KBM-7 (cell line): ENCODE data around the gene ULK2.
A peak's percentile ranks its signal among the peaks of the same experiment; 100 is the strongest.
"Not testable (repeated sequence)": the region's sequence is repeated elsewhere in the genome, so short reads cannot be mapped to it uniquely, and the experiment has no call there.

Experiments used
- DNase-seq: peaks from one replicate; pipeline ENCODE4 v3.0.0-alpha.2; 2015
- in situ Hi-C: fragments of 300-500 bp; cut with MboI; formaldehyde crosslinking; loops from 2 replicates; pipeline ENCODE4 v1.14.3; 2020; ENCODE audit warnings: low sequenced_read_pairs, low pct_unique_long_range_greater_than_20kb, mixed read lengths

ULK2 gene

DNA sequence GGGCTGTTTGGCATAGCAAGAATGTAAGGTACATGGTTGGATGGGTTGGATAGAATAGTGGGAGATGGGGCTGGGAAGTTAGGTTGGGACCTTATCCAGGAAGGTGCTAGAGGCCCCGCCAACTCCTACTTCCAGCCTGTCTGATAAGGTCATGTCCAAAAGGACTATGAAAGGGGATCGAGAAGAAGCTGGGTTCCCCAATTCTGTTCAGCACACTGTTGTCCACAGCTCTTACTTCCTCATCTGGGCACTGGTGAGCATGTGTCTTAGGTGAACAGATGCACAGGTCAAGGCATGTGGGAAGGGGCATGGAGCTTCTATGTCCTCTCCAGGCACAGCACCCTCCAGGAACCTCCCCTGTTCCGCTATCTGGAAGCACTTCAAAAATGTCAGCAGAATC lies 5.6 kb upstream of the ULK2 start:
- no peak for DNase-seq
- in situ Hi-C loops = no loop called here

DNA sequence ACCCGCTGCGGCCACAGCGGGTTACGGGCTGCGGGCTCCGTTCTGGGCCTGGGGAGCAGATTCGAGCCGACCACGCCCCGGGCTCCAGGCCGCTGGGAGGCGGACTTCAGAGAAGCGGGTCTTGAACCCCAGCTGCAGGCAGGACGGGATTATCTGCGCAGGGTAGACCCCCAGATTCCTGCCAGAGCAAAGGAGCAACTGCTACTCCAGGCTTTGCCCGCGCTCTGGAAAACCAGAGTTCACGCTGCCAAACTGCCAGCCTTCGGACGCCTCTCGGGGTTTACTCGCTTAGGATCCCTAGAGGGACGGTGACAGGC lies 301 bp upstream of the ULK2 start:
- in situ Hi-C loops = no loop called here
- no peak for DNase-seq

DNA sequence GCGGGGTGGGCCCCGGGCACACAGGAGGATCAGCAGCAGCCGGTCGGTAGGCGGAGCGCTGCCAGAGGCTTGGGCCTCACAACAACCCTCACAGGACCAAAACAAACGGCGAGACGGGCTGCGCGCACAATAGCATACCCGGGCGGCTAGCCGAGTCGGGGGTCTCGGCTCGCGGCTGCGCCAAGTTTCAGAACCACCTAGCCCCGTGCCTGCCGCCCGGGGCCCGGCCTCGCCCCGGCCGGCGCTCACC lies 732 bp downstream of the ULK2 start:
- in situ Hi-C loops = no loop called here
- no peak for DNase-seq

DNA sequence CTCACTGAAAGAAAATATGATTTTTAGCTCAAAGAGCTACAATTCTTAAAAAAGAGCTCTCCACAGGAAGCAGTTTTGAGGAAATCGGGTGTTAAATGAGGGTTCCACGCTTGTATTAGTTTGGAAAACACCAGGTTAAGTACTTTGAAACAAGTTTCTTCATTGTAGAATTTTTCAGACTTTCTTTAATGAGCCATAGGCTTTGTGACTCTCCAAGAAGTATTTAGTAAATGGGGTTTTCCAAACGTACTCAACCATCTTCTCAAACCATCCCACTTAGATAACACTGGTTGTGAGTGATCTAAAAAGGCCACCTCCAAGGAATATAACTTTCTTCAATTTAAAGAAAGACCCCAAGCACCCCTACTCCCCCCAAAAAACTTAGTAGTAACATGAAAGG lies 2.7 kb downstream of the ULK2 start:
- in situ Hi-C loops = no loop called here
- DNase-seq = no peak

DNA sequence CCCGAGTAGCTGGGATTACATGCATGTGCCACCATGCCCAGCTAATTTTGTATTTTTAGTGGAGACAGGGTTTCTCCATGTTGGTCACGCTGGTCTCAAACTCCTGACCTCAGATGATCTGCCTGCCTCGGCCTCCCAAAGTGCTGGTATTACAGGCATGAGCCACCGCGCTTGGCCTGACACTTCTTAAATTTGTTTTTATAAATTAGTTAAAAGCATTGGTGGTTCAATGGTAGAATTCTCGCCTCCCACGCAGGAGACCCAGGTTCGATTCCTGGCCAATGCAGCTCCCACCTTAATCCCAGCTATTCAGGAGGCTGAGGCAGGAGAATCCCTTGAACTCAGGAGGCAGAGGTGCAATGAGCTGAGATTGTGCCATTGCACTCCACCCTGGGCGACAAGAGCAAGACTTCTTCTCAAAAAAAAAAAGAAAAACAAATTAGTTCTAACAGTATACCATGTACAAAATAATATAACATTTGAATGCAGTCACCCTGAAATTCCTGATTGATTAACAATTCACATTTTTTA lies 7.0 kb downstream of the ULK2 start:
- in situ Hi-C loops, DNase-seq: not testable (repeated sequence)

DNA sequence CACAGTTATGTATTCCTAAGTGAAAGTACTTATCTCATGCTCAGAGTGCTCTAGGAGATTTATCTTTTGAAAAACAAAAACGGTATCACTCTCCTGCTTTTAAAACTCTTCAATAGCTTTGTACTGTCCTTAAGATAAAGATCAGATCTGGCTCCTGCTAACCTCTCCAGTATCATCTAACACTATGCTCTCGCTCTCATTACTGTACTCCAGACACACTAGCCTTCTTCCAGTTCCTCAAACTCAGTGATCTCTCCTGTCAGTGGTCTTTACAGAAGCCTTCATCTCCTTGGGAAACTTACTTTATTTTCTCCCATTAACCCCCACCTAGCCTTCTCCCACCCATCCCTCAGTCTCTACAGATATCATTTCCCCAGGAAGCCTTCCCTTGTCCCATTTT lies 10.1 kb downstream of the ULK2 start:
- in situ Hi-C loops = no loop called here
- DNase-seq = no peak

DNA sequence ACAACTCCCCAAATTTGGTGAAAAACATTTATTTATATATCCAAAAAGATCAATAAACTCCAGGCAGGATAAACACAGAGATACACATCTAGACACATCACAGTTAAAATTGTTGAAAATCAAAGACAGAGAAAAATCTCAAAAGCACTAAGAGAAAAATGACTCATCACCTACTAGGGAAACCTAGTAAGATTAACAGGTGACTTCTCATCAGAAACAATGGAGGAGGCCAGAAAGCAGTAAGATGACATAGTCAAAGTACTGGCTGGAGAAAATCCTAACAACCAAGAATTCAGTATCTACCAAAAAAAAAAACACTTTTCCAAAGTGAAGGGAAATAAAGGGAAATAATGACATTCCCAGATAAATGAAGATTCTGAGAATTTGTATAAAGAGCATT lies 33.8 kb downstream of the ULK2 start:
- DNase-seq = no peak
- in situ Hi-C loops = no loop called here

DNA sequence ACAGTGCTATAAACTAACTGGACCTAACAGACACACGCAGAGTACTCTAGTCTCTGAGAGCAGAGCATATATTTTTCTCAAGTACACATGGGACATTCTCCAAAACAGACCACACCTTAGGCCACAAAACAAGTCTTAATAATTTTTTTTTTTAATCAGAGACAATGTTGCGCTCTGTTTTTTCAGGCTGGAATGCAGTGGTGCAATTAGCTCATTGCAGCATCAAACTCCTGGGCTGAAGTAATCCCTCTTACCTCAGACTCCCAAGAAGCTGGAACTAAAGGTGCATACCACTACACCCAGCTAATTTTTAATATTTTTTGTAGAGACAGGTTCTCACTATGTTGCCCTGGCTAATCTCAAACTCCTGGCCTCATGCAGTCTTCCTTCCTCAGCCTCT lies 37.7 kb downstream of the ULK2 start:
- DNase-seq = no peak
- in situ Hi-C loops = no loop called here

DNA sequence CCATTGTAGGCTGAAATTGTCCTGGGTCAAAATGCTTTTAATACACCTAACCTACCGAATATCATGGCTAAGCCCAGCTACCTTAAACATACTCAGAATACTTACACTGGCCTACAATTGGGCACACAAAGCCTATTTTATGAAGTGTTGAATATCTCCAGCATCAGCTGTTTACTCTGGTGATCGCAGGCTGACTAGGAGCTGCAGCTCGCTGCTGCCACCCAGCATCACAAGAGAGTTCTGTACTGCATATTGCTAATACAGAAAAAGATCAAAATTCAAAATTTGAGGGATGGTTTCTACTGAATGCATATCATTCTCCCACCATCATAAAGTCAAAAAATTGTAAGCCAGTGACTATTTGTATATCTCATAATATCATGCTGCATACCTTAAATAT lies 55.3 kb downstream of the ULK2 start:
- no peak for DNase-seq
- in situ Hi-C loops = no loop called here

DNA sequence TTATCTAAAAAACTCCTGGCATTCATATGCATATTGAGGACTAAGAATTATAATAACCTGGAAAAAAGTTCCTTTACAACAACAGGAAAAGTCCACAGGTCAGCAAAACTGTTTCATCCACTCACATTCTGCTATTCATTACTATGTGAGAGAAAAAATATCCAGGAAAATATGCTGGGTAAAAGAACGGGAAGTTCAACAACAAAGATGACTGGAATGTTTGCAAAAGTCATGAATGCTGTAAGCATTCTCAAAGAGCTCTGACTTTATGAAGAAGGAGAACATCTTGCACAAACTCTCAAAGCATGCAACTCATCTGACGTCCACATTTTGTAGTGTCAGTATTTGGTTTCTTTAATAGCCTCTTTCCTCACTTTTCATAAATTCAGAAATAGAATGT lies 62.7 kb downstream of the ULK2 start:
- no peak for DNase-seq
- in situ Hi-C loops = no loop called here

DNA sequence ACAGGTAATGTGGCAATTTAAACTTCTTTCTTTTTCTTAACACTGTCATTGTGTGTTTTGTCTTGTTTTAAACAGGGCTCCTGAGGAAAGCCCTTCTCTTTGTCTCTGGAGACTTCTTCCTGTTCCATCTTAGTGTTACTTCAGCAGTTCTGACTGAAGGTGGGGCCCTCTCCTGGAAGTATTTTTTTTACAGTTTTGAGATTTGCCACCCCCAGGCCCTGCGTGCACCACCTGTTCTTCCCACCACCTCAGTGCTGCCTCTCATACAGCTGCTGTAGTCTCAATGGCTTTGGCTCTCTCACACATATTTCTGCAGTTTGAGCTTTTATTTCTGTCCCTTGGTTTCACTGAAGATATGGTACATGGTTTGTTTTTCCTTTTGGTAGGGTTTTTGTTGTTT lies 67.2 kb downstream of the ULK2 start:
- DNase-seq = peak; percentile 11
- in situ Hi-C loops = no loop called here

DNA sequence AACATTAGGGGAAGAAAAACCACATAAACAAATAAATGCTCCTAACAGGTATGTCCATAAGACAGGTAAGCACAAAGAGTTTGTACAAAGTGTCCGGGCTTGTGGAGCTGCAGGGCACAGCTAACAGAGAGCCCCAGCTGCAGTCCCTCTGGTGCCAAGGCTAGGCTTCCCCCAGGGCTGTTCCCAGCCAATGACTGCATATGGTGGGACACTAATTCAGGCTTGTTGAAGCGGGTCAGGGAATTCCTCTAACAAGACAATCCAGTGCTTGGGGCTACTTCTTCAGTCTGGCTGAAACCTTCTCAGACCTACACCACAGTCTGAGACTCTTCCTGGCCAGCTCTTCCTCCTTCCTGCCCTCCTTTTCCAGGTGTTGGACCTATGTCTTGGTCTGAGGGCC lies 67.9 kb downstream of the ULK2 start:
- in situ Hi-C loops = no loop called here
- no peak for DNase-seq

DNA sequence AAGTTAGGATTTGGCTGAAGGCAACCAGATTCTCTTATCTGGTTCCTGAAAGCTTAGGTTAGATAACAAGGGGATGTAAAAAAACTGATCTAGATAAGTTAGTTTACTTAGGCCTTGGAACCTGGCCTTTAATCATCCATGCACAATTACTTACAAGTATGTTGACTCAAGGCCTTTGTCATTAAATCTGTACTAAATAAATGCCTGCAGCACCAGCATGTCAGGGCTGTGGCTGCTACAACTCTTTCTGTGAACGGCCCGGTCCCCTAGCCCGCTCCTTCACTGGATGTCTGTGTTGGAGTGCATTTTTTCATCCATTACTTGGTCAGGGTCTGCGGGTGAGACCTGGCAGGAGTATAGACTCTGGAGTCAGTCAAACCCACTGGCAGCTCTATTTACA lies 71.3 kb downstream of the ULK2 start:
- in situ Hi-C loops = no loop called here

DNA sequence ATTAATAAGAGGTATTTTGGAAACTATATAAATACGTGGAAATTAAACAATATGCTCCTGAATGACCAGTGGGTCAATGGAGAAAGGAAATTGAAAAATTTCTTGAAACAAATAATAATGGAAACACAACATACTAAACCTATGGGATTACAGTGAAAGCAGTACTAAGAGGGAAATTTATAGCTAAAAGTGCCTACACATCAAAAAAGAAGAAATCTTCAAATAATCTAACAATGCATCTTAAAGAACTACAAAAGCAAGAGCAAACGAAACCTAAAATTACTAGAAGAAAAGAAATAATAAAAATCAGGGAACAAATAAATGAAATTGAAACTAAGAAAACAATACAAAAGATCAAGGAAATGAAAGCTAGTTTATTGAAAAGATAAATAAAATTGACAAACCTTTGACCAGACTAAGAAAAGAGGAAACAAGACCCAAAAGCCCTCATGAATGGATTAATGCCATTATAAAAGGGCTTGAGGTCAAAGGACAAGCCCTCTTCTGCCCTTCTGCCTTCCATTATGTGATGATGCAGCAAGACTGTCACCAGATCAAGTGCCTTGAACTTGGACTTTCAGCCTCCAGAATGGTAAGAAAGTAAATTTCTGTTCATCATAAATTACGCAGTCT lies 75.7 kb downstream of the ULK2 start:
- in situ Hi-C loops = no loop called here
- no peak for DNase-seq

More for the DNA sequence above, 71.3 kb downstream of the ULK2 start:
- no peak for DNase-seq

DNA sequence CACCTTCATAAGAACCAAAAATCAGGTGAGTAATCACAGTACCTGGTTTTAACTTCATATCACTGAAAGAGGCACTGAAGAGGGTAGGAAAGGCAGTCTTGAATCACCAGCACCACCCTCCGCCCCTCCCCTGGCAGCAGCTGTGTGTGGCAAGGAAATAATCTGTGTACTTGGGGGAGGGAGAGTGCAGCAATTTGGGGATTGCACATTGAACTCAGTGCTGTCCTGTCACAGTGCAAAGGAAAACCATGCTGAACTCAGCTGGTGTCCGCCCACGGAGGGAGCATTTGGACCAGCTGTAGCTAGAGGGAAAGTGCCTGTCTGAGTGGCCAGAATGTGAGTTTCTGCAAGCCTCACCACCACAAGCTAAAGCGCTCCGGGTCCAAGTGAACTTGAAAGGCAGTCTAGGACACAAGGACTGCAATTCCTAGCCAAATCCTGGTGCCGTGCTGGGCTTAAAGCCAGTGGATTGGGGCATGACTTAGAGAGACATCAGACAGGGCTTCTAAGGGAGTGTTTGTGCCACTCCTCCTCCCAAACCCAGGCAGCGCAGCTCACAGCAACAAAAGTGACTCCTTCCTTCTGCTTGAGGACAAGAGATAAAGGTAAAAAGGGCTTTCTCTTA lies 79.9 kb downstream of the ULK2 start:
- in situ Hi-C loops = no loop called here
- DNase-seq = no peak

DNA sequence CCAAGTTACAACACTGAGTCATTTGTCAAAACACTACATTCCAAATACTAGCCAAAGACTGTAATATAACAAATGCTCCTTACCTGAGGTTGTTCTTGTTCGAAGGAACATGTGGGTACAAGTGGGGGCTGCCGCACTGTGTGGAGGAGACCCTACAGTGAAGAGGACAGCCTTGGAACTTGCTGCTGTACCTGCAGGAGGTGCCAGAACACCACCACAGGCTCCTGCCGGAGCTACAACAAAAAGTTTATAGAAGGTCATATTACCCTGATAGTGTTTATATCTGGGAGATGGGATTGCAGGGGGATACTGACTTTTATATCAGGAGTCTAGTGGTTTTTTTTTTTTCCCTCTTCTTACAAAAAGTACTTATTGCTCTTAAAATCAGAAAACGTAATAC lies 81.9 kb downstream of the ULK2 start:
- no peak for DNase-seq
- in situ Hi-C loops = no loop called here

DNA sequence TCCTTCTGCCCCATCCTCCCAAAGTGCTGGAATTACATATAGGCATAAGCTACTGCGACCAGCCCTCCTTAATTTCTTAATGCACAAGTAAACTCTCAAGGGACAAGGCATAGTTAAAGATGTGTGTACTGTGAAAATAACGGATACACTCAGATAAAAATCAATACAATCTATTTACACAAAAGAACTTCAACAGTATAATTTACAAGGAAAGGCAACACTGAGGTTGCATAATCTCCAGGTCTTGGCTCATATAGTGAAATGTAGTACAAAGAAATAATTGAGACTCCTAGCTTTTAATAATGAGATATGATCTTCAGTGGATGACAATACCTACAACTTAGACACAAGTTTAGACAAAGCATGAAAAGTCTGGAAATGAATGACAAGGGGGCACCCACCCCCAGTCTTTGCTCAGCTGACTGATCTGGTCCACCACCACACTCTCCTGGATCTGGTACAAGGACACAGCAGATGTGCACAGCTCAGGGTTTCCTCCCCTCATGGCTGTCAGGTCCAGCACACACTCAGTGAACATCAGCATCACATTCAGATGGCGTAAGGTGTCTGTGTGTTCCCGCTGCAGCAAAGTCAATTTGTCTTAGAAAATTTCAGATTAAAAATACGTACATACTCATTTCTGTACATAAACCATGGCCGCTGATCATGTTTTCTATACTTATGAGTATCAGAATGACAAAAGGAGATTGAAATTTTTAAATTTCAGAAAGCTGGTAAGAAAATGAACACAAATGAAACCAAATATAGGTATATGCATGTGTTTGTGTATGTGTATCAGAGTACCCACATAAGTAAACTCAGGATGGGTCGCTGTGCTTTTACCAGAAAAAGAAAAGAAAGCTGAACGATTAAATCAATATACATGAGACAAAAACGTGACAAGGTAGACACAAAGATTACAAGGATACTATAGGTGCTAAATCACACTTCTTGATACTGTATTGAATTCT lies 86.0 kb downstream of the ULK2 start:
- no peak for DNase-seq
- in situ Hi-C loops = no loop called here

DNA sequence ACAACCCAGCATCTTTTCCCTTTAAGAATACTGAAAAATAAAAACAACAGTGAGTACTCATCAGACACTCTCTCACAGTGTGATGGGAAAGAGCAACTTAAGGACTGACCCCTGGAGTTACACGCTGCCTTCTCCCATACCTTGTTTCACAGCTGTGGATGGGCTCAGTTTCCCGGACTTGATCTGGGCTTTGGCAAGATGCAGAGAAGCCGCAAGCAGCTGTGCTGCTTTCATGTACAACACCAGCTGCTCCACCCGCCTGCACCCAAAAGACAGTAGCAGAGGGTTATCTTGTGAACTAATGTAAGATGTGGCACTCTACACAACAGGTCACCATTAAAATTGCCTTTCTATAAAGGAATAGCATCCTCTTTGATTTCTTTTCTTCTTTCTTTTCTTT lies 86.9 kb downstream of the ULK2 start:
- DNase-seq = no peak
- in situ Hi-C loops = no loop called here

DNA sequence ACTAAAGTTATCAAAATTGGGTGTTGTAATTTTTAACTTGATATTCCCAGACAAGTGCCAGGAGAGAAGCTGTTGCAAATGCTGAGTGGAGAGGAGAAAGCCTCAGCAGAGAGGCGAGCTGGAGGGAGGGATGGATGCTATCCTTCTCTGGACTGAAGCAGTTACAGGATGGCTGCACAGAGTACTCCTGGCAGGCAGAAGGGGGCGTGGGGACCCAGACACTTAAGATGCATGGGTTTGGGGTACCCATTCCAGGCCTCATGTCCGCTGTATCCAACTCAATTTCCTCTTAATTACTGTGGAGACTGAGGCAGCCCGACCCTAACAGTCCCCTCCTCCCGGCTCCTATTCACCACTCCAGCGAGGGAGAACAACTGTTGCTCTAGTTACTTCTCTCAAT lies 94.2 kb downstream of the ULK2 start:
- no peak for DNase-seq
- in situ Hi-C loops = no loop called here

DNA sequence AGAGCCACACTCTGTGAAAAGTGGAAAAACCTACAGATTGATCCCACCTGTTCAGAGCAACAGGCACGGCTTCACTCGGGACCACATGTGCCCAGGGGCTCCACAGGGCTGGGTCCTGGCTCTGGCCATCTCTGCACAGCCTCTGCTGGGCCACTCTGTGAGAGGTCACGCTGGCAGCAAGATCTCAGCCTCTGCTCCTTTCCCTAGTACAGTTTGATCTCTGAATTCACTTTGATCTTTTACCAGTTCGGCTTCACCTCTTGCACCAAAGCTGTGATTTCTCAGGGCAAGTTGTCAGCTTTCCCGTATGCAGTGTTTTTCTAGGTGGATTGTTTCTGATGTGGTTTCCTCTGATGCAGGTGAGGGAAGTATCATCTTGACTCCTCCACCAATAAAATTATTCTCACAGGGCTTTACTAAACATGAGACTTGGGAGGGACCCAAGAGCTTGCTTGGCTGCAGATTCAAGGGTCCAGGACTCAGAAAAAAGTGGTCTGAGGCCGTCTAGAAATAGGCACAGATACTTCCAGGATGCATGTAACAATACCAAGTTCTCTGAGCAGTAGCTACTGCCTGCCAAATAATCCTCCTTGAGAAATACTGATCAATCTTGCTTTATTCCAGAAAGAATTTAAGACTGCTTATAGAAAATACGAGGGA lies 95.6 kb downstream of the ULK2 start:
- DNase-seq = no peak
- in situ Hi-C loops = no loop called here
